GM21390 (cell line): ENCODE measurements around the gene ZNF473.

Experiments used
- ATAC-seq: cut with Tn5 transposase; IDR thresholded peaks from one replicate; pipeline ENCODE4 v1.9.1; 2021; ENCODE audit not compliant: unreplicated experiment

ZNF473 gene

DNA sequence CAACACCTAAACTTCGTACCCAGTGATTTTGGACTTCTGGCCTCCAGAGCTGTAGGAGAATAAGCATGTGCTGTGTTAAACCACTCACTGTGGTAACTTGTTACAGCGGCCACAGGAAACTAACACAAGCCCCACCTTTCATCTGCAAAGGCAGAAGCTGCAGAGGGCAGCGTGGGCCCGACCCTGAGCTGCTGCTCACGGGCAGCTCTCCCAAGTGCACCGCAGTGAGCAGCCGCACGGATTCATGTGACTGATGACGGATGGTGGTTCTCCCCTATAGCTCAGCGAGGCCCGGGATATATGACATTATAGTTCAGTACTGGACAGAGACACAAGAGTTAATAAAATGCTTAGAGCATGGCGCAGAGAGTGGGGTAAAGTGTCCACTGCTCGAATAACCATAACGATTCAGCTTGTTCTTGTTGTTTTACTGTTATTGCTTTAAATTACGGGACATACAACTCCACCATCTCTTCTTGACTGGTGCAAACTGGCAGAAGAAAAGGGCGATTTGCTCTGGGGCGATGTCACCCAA is 22.5 kb upstream of the ZNF473 start:
- no peak for ATAC-seq

- ATAC-seq, result no peak
Observed at GRCh38 chr19:50003810-50004419, 21.9 kb upstream of the ZNF473 start.

- no peak for ATAC-seq
Observed at GRCh38 chr19:50005428-50005827, 20.4 kb upstream of the ZNF473 start.

DNA sequence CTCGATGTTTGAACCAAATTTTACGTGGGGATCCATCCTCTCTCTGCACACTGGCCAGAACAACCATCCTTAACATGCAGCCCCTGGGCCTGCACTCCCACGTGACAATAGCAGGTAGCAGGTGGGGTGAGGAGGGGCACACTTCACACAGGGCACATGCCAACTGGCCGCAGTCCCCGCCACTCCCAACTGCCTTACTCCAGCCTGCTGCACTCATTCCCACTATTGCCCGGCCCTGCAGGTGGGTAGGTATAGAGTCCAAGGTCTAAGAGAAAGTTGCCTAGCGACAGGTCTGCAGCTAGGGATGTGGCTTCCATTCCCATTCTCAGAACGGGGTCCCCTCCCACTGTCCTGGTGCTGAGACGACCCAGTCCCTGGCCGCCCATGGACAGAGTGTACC is 18.6 kb upstream of the ZNF473 start:
- ATAC-seq, result no peak

DNA sequence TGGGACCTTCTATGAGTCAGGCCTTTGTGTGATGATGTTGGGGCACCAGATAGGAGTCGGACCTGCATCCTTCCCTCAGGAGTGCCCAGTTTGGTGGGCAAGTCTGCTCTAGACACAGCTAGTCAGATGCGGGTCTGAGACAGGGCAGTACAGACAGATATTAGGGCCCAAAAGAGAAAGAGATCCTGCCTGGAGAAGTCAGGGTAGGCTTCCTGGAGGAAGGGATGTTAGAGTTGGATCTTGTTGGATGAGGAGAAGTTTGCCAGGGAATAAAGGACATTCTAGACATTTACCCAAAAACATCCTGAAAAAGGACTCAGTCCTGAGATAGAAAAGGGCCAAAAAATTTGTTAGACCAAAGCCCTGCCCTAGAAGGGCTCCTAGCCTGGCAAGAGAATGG is 17.9 kb upstream of the ZNF473 start:
- no peak for ATAC-seq

DNA sequence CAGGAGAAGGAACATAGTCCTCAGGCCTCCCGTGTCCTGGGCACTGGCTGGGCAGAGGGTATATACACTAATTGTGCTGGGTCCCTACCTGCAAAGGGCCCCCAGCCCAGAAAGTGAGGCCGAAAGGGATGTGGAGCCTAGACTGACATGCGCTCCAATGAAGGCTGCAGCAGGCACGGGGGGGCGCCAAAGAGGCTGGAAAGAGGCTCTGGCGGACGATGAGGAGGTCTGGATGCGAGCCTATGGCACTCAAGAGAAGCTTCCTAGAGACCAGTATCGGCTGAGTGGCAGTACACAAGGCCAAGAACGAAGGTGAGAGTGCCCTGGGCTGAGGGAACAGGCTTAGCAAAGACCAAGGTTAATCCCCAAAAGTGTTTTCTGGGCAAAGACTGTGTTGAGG is 17.3 kb upstream of the ZNF473 start:
- ATAC-seq, result no peak

GRCh38 chr19:50016225-50016807 is 9.5 kb upstream of the ZNF473 start:
- ATAC-seq, result no peak

DNA sequence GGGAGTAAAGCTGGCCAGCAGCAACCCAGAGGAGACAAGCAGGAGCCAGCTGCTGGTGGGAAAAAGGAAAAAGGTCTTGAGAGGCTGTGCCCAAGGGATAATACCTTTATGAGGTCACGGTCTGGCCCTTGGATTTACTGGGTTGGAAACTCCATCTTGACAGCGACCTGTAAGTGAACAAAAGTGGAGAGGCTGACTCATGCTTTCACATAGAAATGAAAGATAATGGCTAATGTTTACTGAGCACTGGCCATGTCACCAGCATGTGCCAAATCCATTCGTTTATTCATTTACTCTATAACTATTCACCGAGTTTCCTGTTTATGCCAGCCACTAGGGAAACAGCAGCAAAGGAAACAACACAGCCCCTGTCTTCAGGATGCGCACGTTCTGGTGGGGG is 5.3 kb upstream of the ZNF473 start:
- ATAC-seq, result no peak

DNA sequence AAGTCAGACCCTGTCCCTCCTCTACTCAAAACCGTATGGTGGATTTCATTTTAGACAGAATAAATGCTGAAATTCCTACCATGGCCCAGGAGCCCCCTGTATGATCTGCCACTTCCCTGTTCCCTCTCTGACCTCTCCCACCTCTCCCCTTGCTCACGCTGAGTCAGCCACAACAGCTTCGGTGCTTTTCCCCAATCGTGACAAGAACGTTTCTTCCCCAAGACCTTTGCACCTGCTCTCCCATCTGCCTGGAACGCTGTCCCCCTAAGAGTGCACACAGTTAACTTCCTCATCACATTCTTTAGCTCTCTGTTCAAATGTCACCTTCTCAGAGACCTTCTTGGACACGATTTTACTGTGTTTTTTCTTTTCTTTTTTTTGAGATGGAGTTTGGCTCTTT is 3.0 kb upstream of the ZNF473 start:
- no peak for ATAC-seq

DNA sequence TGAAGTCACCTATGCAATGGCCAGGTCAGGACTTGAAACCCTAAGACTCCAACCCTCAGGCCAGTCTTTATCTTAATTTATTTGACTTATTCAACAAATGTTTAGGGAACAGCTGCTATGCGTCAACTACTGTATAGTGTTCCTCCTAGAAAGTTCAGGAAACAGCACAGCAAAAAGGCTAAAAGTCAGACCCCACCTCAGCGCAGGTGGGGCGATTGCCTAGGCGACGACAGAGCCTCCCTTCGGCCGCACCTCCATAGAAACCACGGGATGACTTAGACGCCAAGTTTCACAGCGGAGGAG is 1.1 kb upstream of the ZNF473 start:
- no peak for ATAC-seq

- ATAC-seq, result peak; percentile 73
Observed at GRCh38 chr19:50025022-50025793, 597 bp upstream of the ZNF473 start, which contains the start of gene VRK3. Gene VRK3, minus strand, starts transcription at chr19:50025372. Its CDS starts 9,210 bp downstream, at chr19:50016162.

- no peak for ATAC-seq
Observed at GRCh38 chr19:50026550-50026906, 723 bp downstream of the ZNF473 start.

DNA sequence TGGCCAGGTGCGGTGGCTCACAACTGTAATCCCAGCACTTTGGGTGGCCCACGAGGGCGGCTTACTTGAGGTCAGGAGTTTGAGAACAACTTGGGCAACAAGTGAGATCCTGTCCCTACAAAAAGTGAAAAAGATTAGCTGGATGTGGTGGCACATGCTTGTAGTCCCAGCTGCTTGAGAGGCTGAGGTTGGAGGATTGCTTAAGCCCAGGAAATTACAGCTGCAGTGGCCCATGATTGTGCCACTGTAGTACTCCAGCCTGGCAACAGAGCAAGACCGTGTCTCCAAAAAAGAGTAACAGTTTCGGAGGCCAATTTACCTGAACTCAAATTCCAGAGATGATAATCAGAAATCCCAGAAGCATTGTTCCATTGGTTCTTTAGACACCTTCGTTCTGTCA is 4.4 kb downstream of the ZNF473 start:
- no peak for ATAC-seq

GRCh38 chr19:50030937-50031336 is 5.1 kb downstream of the ZNF473 start:
- ATAC-seq, result no peak

DNA sequence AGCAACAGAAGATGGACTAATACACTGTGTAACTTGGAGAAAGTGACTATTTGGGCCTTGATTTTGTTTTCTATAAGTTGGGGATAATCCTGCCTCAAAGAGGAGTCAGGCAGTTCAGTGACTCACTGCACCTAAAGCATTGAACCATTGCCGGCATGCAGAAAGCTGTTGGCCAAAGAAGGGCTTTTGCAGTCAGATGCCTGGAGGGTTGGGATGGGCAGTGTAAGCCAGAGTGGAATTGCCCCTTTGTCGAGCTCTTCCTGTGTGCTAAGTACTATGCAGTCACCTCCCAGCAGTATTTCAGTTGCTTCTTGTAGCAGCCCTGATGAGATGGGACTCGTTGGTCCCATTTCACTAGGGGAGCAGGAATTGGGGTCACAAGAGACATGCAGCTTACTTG is 11.1 kb downstream of the ZNF473 start:
- ATAC-seq, result no peak

DNA sequence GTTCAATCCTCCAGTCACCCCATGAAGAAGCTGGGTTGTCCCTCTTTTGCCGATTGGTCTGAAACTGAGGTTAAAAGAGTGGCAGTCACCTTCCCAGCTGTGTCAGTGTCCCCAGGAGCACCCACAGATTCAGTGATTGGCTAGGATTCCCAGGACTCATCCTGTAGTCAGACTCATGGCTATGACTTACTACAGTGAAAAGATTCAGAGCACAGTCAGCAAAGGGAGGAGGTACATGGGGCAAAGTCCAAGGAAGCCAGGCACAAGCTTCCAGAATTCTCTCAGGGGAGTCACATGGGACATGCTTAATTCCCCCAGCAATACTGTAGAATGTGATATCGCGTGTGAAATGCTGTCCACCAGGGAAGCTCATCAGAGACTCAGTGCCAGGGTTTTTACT is 14.2 kb downstream of the ZNF473 start:
- no peak for ATAC-seq

DNA sequence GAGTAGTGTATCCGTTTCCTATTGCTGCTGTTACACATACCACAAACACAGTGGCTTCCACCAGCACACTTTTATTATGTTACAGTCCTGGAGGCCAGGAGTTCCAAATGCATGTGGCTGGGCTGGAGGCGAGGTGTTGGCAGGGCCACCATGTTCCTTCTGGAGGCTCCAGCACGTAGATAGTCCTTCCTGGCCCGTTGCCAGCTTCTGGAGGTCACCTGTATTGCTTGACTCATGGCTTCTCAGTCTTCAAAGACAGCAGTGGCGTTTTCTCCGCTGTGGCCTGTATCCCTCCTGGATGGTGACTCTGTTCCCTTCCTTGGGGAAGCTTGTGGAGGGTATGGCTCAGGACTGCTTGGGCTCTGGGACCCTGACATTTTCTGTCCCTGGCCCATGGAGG is 15.2 kb downstream of the ZNF473 start:
- ATAC-seq, result no peak

DNA sequence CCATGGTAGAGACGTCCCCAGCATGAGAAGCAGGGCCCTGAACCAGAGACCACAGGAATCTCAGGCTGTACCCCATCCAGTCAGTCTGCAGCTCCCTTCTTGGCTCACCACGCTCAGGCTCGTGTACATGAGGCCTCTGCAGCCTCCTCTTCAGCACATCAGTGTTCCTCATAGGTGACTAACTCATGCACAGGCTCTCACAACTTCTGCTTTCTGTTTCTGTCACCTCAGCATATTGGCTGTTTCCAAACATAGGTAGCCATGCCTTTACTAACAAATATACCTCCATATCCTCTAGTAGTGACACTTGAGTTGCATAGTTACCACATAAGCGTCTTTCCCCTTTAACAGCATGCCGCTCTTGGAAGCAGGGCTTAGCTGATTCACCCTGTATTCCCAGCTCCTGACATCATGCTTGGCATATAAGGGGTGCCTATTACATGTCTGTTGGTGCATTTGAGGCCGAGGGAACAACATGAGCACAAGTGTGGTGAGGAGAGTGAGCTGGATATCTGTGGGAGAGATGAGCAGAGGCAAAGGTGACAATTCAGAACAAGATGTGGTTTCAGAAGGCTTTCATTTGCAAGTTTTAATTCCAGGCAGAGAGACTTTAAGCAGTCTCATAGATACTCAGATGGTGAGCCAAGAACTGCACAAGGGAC is 16.7 kb downstream of the ZNF473 start:
- no peak for ATAC-seq

GRCh38 chr19:50043967-50044366 is 18.2 kb downstream of the ZNF473 start:
- no peak for ATAC-seq

DNA sequence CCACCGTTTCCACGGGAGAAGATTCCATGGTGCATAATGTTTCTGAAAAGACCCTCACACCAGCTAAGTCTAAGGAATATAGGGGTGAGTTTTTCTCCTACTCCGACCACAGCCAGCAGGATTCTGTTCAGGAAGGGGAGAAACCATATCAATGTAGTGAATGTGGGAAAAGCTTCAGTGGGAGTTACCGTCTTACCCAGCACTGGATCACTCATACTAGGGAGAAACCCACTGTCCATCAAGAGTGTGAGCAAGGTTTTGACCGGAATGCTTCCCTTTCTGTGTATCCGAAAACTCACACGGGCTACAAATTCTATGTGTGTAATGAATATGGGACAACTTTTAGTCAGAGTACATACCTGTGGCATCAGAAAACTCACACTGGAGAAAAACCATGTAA is 19.1 kb downstream of the ZNF473 start:
- ATAC-seq, result no peak

DNA sequence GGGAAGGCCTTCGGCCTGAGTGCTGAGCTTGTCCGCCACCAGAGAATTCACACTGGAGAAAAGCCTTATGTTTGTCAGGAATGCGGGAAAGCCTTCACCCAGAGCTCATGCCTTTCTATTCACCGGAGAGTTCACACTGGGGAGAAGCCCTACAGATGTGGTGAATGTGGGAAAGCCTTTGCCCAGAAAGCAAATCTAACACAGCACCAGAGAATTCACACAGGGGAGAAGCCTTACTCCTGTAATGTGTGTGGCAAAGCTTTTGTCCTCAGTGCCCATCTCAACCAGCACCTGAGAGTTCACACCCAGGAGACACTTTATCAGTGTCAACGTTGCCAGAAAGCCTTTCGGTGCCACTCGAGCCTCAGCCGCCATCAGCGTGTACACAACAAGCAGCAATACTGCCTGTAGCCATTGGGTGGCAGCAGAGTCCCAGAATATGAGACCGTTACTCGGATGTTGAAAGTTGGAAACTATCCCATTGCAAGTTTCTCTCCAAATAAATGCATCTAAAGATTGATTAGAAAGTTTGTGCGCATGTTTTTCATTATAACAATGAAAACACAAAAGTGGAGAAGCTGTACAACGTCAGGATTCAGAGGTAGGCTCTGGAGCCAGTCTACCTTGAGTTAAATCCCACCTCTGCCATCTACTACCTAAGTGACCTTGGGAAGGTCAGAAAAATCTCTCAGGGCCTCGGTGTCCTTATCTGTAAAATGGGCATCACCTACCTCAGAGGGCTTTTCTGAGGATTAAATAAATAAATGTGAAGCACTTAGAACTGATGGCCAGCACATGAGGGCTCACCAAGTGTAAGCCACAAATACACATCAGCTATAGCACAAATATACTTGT is 21.1 kb downstream of the ZNF473 start:
- no peak for ATAC-seq
